Activated CD4-positive, alpha-beta T cell treated with anti-CD3 and anti-CD28 coated beads for 36 hours (primary cell): ENCODE results near the gene MRPL10. TPM values are rescaled to one million over a fixed set of nuclear protein-coding genes. Genes with fewer than 3 reads are reported as not detected.
A peak's percentile ranks its signal among the peaks of the same experiment; 100 is the strongest.

Experiments used
- ATAC-seq: fragments of 200-7000 bp; cut with Tn5 transposase; one replicate; pipeline ENCODE4 v1.10.0; 2021; ENCODE audit warnings: mild to moderate bottlenecking, moderate library complexity
- CTCF ChIA-PET: fragments of 350-600 bp; sonication (Branson Sonifier 250); formaldehyde crosslinking; loops from one replicate; lab custom pipeline; 2021; ENCODE audit warnings: antibody characterized with exemption; lab: Charles Lee
- POLR2A ChIA-PET: fragments of 350-600 bp; sonication (Branson Sonifier 250); formaldehyde crosslinking; loops from one replicate; lab custom pipeline; 2021; ENCODE audit warnings: antibody characterized with exemption, inconsistent platforms; lab: Charles Lee
- DNase-seq: peaks from one replicate; pipeline ENCODE4 v3.0.0-alpha.2; 2020
- H3K27ac Mint-ChIP-seq: one replicate; pipeline ENCODE4 v1.8.0; 2021; ENCODE audit warnings: mixed read lengths
- H3K27me3 Mint-ChIP-seq: one replicate; pipeline ENCODE4 v1.8.0; 2021; ENCODE audit warnings: mixed read lengths
- H3K36me3 Mint-ChIP-seq: one replicate; pipeline ENCODE4 v1.8.0; 2021; ENCODE audit warnings: low read depth, mixed read lengths
- H3K4me1 Mint-ChIP-seq: one replicate; pipeline ENCODE4 v1.8.0; 2021; ENCODE audit warnings: mixed read lengths
- H3K4me3 Mint-ChIP-seq: one replicate; pipeline ENCODE4 v1.8.0; 2021; ENCODE audit warnings: mild to moderate bottlenecking, moderate library complexity, mixed read lengths
- H3K9me3 Mint-ChIP-seq: one replicate; pipeline ENCODE4 v1.8.0; 2021; ENCODE audit warnings: low read depth, mixed read lengths
- intact Hi-C, 2 experiments: fragments of 100-400 bp; cut with DNase I in 1 of 2; cut with micrococcal nuclease in 1 of 2; formaldehyde crosslinking; loops; one replicate each; pipeline versions ENCODE4 v1.14.2 to v1.15.1; 2022 to 2024; cut with DNase I, micrococcal nuclease
- total RNA-seq, 2 experiments: library from RNA; stranded (reverse); gene quantifications; one replicate each; pipeline ENCODE4 v1.2.3, GENCODE V29; 2021

Gene MRPL10
- total RNA-seq, 2 experiments from 2014 or later: 66.9 to 70.9 TPM

DNA sequence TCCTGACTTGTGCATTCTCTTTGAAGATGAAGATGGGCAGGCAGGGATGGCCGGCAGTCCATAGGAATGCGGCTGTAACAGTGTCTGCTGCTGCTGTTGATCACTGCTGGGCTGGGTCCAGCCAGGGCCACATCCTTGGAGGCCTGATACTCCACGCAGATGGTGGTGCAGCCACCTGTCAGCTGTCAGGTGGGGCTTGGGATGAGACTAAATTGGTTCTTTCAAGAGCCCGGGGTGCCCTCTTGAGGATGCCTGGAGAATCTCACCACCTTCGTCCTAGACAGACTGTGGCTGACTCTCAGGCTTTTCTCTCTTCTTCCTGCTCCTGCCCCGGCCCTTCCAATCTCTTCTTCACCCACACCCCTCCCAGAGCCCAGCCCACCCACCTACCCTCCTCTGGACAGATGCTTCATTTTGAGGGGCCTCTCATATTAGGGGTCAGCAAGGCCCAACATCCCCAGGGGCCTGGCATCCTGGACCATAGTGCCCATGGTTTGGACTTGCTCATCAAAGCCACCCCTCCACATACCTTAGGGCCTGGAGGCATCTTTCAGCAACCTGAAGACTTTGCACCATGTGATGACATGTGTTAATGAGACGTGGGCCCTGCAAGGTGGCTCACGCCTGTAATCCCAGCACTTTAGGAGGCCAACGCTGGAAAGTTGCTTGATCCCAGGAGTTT, 28.9 kb downstream of the MRPL10 start:
- DNase-seq: peak; percentile 81
- peak; percentile 98 for ATAC-seq
- ChIA-PET CTCF (interaction anchor here (0.6 to 2.1 kb wide), 11 partner anchors 9 to 147 kb away, joined by 3 to 6 read pairs (median 4); no protein-coding TSS in a partner anchor), POLR2A (no interaction called here)
- no peaks in the 10 kb centered on the region for H3K36me3 Mint-ChIP-seq
- intact Hi-C loops: loop anchor here (1.0 to 10.0 kb wide), 8 partner anchors 25 to 570 kb away; no protein-coding TSS in a partner anchor
- peaks cover 2% of the 10 kb centered on the region for H3K27me3 Mint-ChIP-seq
- H3K4me3 Mint-ChIP-seq: no peak overlapping the region
- H3K4me1 Mint-ChIP-seq: no peaks in the 10 kb centered on the region
- H3K9me3 Mint-ChIP-seq: no peaks in the 10 kb centered on the region
- no peak overlapping the region for H3K27ac Mint-ChIP-seq

DNA sequence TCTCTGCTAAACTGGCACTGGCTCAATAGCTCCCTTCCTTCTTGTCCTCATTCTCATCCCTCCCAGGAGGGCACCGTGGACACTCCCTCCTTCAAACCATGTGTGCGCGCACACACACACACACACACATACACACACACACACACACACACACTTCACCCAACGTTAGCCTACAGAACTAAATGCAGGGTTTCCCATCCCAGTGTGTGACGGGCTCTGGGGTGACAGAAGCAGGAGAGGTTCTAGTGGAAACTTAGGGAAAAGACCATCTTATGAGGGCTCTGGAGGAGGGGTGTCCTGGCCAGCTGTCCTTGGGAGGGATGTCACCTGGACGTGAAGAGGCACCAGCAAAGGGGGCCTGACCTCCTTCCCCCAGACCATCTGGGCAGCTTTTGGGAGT, 29.4 kb downstream of the MRPL10 start:
- peaks cover 3% of the 10 kb centered on the region for H3K27me3 Mint-ChIP-seq
- DNase-seq (no peak), ATAC-seq (no peak)
- ChIA-PET CTCF (interaction anchor here (0.6 to 2.1 kb wide), 15 partner anchors 9 to 191 kb away, joined by 3 to 6 read pairs (median 3); partner anchors contain the start of genes OSBPL7 and SCRN2), POLR2A (no interaction called here)
- intact Hi-C loops: loop anchor here (1.0 to 10.0 kb wide), 8 partner anchors 25 to 570 kb away; no protein-coding TSS in a partner anchor
- no peaks in the 10 kb centered on the region for H3K9me3 Mint-ChIP-seq
- H3K36me3 Mint-ChIP-seq: no peaks in the 10 kb centered on the region
- no peaks in the 10 kb centered on the region for H3K4me1 Mint-ChIP-seq
- no peak overlapping the region for H3K27ac Mint-ChIP-seq
- no peak overlapping the region for H3K4me3 Mint-ChIP-seq

DNA sequence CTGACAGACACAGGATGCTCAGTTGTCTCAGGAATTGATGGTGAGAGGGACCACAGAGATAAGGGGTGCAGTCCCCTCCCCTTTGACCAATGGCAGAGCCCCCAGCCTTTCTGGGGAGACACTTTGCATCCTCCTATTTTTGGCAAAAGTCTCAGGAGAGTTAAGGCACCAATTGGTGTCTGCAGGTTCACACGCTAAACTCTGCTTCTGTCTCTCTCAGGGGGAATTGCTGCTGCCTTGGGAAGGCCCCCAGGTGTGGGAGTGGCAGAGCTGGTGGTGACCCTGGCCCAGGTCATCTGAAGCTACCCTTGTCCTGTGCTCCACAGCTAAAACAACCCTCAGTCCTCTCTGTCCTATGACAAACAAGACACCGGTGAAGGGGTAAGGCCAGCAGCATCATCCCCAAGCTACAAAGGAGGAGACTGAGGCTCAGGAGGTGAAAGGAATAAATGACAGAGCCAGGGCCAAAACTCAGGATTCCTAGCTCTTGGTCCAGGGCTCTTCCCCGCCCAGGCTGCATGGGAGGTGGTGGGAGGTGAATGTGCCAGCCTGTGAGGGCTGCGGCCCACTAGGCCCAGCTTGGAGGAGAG, 30.1 kb downstream of the MRPL10 start:
- no peaks in the 10 kb centered on the region for H3K9me3 Mint-ChIP-seq
- H3K27me3 Mint-ChIP-seq: peaks cover 5% of the 10 kb centered on the region
- H3K27ac Mint-ChIP-seq: no peak overlapping the region
- ATAC-seq (no peak), DNase-seq (no peak)
- POLR2A ChIA-PET: no interaction called here
- intact Hi-C loops: loop anchor here (5.0 to 10.0 kb wide), 4 partner anchors 64 to 569 kb away; no protein-coding TSS in a partner anchor
- CTCF ChIA-PET: interaction anchor here (0.6 to 2.1 kb wide), 15 partner anchors 8 to 427 kb away, joined by 3 to 6 read pairs (median 3); partner anchors contain the start of genes OSBPL7 and SCRN2
- H3K4me3 Mint-ChIP-seq: no peak overlapping the region
- no peaks in the 10 kb centered on the region for H3K36me3 Mint-ChIP-seq
- H3K4me1 Mint-ChIP-seq: no peaks in the 10 kb centered on the region

DNA sequence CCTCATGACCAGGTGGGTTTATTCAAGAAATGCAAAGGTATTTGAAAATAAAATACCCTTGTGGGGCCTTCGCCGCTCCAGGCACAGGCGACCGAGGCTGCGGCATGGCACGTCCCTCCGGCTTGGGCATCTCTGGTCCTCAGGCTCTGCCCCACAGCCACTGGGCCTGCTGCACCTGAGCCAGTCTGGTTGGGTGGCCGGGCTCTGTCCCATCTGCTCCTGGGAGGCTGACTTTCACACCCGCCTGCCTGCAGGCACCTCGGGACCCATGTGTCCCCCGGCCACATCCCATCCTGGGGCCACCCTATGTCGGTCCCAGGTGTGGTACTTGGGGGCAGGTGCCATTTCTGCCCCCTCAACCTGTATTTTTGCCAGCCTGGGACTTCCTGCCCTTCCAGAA, 30.7 kb downstream of the MRPL10 start:
- ATAC-seq: no peak
- DNase-seq: no peak
- Mint-ChIP-seq H3K9me3 (no peaks in the 10 kb centered on the region), H3K27ac (no peak overlapping the region), H3K4me1 (no peaks in the 10 kb centered on the region), H3K36me3 (no peaks in the 10 kb centered on the region), H3K4me3 (no peak overlapping the region), H3K27me3 (peaks cover 5% of the 10 kb centered on the region)
- ChIA-PET POLR2A (no interaction called here), CTCF (interaction anchor here (0.7 to 2.1 kb wide), 4 partner anchors 9 to 137 kb away, joined by 3 to 6 read pairs (median 3); no protein-coding TSS in a partner anchor)
- intact Hi-C loops: loop anchor here (5.0 to 10.0 kb wide), 4 partner anchors 63 to 568 kb away; no protein-coding TSS in a partner anchor

DNA sequence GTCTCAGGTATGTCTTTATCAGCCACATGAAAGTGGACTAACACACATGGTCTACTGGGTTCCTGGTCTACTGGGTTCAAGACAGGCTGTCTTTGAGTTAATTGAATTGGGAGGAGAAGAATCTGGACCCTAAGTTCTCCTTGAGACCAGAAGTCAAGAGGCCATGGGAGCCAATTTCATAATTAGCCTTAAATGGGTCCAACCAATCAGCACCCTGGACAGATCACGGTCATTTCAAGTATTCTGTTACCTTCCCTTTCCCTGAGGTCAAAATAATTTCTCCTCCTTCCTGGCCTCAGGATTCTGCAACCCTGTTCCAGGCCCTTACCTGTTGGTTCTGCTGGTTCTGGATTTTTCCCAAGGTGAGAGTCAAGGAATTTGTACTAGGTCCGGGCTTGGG, 33.5 kb downstream of the MRPL10 start:
- no peaks in the 10 kb centered on the region for H3K36me3 Mint-ChIP-seq
- intact Hi-C loops: no loop called here
- no peak for DNase-seq
- ChIA-PET POLR2A (no interaction called here), CTCF (interaction anchor here (1.2 to 1.9 kb wide), 2 partner anchors 8 to 149 kb away, joined by 3 to 6 read pairs; no protein-coding TSS in a partner anchor)
- H3K4me1 Mint-ChIP-seq: no peaks in the 10 kb centered on the region
- peaks cover 20% of the 10 kb centered on the region for H3K27me3 Mint-ChIP-seq
- no peaks in the 10 kb centered on the region for H3K9me3 Mint-ChIP-seq
- no peak overlapping the region for H3K27ac Mint-ChIP-seq
- no peak for ATAC-seq
- H3K4me3 Mint-ChIP-seq: no peak overlapping the region

DNA sequence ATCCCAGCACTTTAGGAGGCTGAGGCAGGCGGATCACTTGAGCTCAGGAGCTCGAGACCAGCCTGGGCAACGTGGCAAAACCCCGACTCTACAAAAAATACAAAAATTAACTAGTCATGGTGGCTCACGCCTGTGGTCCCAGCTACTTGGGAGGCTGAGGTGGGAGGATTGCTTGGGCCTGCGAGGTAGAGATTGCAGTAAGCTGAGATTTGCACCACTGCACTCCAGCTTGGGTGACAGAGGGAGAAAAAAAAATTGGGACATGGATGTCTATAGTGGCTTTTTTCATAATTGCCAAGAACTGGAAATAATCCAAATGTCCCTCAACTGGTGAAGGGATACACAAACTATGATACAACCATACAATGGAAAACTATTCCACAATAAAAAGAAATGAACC, 38.4 kb downstream of the MRPL10 start:
- DNase-seq (no peak), ATAC-seq (no peak)
- no peaks in the 10 kb centered on the region for H3K36me3 Mint-ChIP-seq
- H3K9me3 Mint-ChIP-seq: no peaks in the 10 kb centered on the region
- POLR2A ChIA-PET: no interaction called here
- intact Hi-C loops: loop anchor here (5.0 kb wide), 2 partner anchors 36 to 51 kb away; no protein-coding TSS in a partner anchor
- H3K4me1 Mint-ChIP-seq: peaks cover 10% of the 10 kb centered on the region
- H3K27me3 Mint-ChIP-seq: peaks cover 48% of the 10 kb centered on the region
- H3K27ac Mint-ChIP-seq: no peak overlapping the region
- CTCF ChIA-PET: interaction anchor here (0.7 to 2.2 kb wide), 4 partner anchors 9 to 95 kb away, joined by 3 to 8 read pairs (median 4); no protein-coding TSS in a partner anchor
- H3K4me3 Mint-ChIP-seq: no peak overlapping the region

DNA sequence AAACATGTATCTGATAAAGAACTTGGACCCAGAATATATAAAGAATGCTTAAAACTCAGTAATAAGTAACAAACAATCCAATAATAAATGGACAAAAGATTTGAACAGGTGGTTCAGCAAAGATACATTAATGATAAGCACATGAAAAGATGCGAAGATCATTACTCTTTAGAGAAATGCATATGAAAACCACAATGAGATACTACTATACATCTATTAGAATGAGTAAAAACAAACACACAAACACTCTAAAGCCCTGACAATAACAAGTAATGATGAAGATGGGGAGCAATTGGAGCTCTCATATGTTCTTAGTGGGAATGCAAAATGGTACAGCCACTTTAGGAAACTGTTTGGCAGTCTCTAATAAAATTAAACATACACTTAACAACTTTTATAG, 38.9 kb downstream of the MRPL10 start:
- Mint-ChIP-seq H3K27ac (no peak overlapping the region), H3K9me3 (no peaks in the 10 kb centered on the region), H3K36me3 (no peaks in the 10 kb centered on the region), H3K27me3 (peaks cover 50% of the 10 kb centered on the region), H3K4me1 (peaks cover 10% of the 10 kb centered on the region), H3K4me3 (no peak overlapping the region)
- CTCF ChIA-PET: interaction anchor here (1.2 to 2.2 kb wide), 5 partner anchors 9 to 129 kb away, joined by 3 to 8 read pairs (median 5); no protein-coding TSS in a partner anchor
- intact Hi-C loops: loop anchor here (5.0 kb wide), 2 partner anchors 35 to 50 kb away; no protein-coding TSS in a partner anchor
- POLR2A ChIA-PET: no interaction called here
- ATAC-seq (no peak), DNase-seq (no peak)

DNA sequence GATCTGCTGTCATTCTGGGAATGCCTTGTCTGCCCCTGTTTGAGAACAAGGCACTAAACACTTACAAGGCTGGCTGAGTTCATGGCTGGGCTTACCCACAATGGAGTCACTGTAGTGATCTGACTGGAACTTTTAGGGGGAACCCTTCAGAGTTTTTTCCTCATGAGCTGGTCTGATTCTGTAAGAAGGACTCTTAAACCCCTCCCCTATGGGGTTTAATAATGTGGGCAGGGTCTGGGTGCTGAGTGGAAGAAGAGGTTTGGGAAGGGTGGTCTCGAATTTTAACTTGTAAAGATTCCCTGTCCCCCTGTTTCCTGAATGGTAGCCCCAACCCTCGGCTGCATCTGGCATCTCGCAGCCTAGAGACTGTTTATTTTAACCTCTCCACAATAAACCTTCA, 40.3 kb downstream of the MRPL10 start:
- DNase-seq: no peak
- Mint-ChIP-seq H3K4me3 (no peak overlapping the region), H3K4me1 (peaks cover 10% of the 10 kb centered on the region), H3K27me3 (peaks cover 47% of the 10 kb centered on the region), H3K27ac (no peak overlapping the region), H3K36me3 (no peaks in the 10 kb centered on the region), H3K9me3 (no peaks in the 10 kb centered on the region)
- ATAC-seq: peak; percentile 19
- ChIA-PET POLR2A (interaction anchor here (0.7 kb wide), 1 partner anchor 1567 kb away, joined by 8 read pairs; no protein-coding TSS in a partner anchor), CTCF (interaction anchor here (0.7 to 2.2 kb wide), 9 partner anchors 11 to 723 kb away, joined by 3 to 8 read pairs (median 5); partner anchors contain the start of genes LRRC46 and MRPL10)
- intact Hi-C loops: loop anchor here (5.0 kb wide), 2 partner anchors 34 to 49 kb away; no protein-coding TSS in a partner anchor

DNA sequence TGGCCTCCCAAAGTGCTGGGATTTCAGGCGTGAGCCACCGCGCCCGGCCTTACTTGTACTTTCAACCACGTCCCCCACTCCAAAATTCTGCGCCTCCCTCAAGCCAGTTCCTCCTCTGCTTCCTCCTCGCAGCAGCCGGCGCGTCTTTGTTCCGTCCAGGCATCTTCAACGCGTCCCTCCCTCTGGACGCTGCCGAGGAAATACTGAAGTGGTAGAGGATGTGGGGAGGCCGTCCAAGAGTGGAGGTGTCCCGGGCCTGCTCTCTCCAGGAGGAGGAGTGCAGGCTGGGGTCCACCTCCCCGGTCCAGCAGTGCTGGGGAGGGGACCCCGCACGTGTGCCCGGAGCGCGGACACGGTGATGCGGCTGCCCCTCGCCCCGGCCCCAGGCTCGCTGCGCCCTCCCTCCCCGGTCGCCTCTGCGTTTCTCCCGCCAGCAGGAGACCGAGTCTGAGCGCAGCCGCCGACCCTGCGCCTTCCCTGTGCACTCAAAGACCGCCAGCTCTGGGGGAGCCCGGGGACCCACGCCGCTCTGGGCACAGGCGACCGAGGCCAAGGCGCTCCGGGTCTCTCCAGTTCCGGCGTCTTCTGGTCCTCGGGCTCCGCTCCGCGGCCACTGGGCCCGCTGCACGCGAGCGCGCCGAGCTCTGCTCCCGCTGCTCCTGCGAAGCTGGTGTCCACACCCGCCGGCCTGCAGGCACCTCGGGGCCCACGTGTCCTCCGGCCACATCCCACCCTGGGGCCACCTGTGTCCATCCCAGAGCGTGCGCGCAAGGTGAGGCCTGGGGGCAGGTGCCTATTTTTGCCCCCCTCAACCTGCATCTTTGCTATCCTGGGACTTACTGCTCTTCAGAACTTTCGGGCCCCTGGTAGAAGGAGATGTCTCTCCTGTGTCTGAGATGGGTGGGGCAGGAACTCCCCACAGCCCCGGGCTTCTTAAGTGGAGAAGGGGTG, 41.5 kb downstream of the MRPL10 start:
- Mint-ChIP-seq H3K4me1 (peaks cover 10% of the 10 kb centered on the region), H3K27me3 (peaks cover 47% of the 10 kb centered on the region), H3K9me3 (no peaks in the 10 kb centered on the region), H3K36me3 (no peaks in the 10 kb centered on the region), H3K27ac (no peak overlapping the region), H3K4me3 (peak overlapping the region; percentile 63)
- peak; percentile 80 for DNase-seq
- peak; percentile 97 for ATAC-seq
- POLR2A ChIA-PET: no interaction called here
- CTCF ChIA-PET: interaction anchor here (0.6 to 1.7 kb wide), 18 partner anchors 9 to 126 kb away, joined by 3 to 10 read pairs (median 4); partner anchors contain the start of genes LRRC46, MRPL10 and TBX21
- intact Hi-C loops: loop anchor here (1.0 to 5.0 kb wide), 5 partner anchors 14 to 126 kb away; no protein-coding TSS in a partner anchor

DNA sequence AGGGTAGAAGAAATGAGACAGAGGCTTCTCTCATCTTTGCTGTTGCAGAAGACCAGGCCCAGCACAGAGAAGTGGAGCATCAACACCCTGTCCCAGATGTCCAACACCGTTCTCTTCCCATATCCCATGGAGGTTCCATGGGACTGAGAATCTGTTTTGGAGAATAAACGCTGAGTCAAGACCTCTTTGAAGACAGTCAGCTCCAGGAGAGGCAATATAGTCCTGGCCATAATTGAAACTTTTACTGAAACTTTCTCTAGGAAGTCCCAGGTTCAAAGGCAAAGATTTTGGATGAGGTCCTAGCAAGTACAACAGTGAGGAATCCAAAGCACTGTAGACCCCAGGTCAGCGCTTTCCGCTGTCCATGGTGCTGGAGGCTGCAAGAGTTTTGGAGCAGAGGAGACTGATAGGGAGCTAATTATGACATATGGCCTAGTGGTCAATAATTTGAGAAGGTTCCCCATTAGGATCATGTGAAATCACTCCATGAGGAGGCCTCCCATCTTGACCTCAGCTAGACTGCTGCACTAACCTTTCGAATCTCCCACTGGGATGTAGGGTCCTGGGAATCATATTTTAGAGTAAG, 45.7 kb downstream of the MRPL10 start:
- peaks cover 8% of the 10 kb centered on the region for H3K4me1 Mint-ChIP-seq
- intact Hi-C loops: no loop called here
- no peak for ATAC-seq
- POLR2A ChIA-PET: no interaction called here
- H3K9me3 Mint-ChIP-seq: no peaks in the 10 kb centered on the region
- DNase-seq: peak; percentile 68
- H3K27me3 Mint-ChIP-seq: peaks cover 32% of the 10 kb centered on the region
- no peaks in the 10 kb centered on the region for H3K36me3 Mint-ChIP-seq
- CTCF ChIA-PET: interaction anchor here (0.6 to 1.5 kb wide), 6 partner anchors 10 to 1929 kb away, joined by 3 to 4 read pairs (median 3); partner anchors contain the start of gene TBX21
- H3K27ac Mint-ChIP-seq: no peak overlapping the region
- H3K4me3 Mint-ChIP-seq: no peak overlapping the region
